Anterior cingulate cortex (tissue), 58 donors: Measurements from ENCODE around the gene COX7B.
"Not testable (repeated sequence)": the region's sequence is repeated elsewhere in the genome, so short reads cannot be mapped to it uniquely, and the experiment has no call there.

Experiments
- DNase-seq, 58 donors: peaks; one replicate each; lab custom pipeline; 2025; lab: John Stamatoyannopoulos, UW

Gene COX7B

GRCh38 chrX:77938083-77938680 is 38.9 kb downstream of the COX7B start:
- DNase-seq, result no peak

GRCh38 chrX:77945031-77945430 is 45.8 kb downstream of the COX7B start:
- not testable (repeated sequence) for DNase-seq

GRCh38 chrX:77945910-77946545 is 46.8 kb downstream of the COX7B start:
- no peak for DNase-seq

GRCh38 chrX:77946571-77946970 is 47.3 kb downstream of the COX7B start:
- DNase-seq, result no peak

- DNase-seq, result no peak
Observed at GRCh38 chrX:77949840-77950239, 50.6 kb downstream of the COX7B start.

- no peak for DNase-seq
Observed at GRCh38 chrX:77952173-77952572, 52.9 kb downstream of the COX7B start.

GRCh38 chrX:77953302-77953701 is 54.0 kb downstream of the COX7B start:
- DNase-seq, result no peak

GRCh38 chrX:77953708-77954107 is 54.4 kb downstream of the COX7B start:
- no peak for DNase-seq
